GM23338 (cell line): ENCODE data around the gene DET1. TPM values are rescaled to one million over a fixed set of nuclear protein-coding genes. Genes with fewer than 3 reads are reported as not detected.

Experiments used
- ATAC-seq: fragments of 200-7000 bp; cut with Tn5 transposase; 3 replicates; pipeline ENCODE4 v1.9.1; 2020
- DNase-seq: peaks from one replicate; pipeline ENCODE4 v3.0.0-alpha.2; 2015; ENCODE audit warnings: low spot score
- H2AFZ ChIP-seq: fragments of 200-600 bp; sonication (generic); 2 replicates; pipeline ENCODE4 v1.8.0; 2016; ENCODE audit warnings: antibody characterized with exemption, mild to moderate bottlenecking, moderate library complexity
- H3F3A ChIP-seq: fragments of 200-600 bp; sonication (generic); replicated peaks from 2 replicates; pipeline ENCODE4 v1.8.0; 2017; ENCODE audit warnings: antibody characterized with exemption, mixed run types, low read depth
- H3K27ac ChIP-seq: fragments of 200-600 bp; sonication (generic); 2 replicates; pipeline ENCODE4 v1.6.1; 2016; ENCODE audit warnings: low read depth
- H3K27me3 ChIP-seq: fragments of 200-600 bp; sonication (generic); 2 replicates; pipeline ENCODE4 v1.8.0; 2016; ENCODE audit warnings: mild to moderate bottlenecking, mixed run types, moderate library complexity; ENCODE audit not compliant: insufficient read depth
- H3K36me3 ChIP-seq: fragments of 200-600 bp; sonication (generic); 2 replicates; pipeline ENCODE4 v1.8.0; 2016; ENCODE audit warnings: mild to moderate bottlenecking; ENCODE audit not compliant: insufficient read depth
- H3K4me1 ChIP-seq: fragments of 200-600 bp; sonication (generic); 2 replicates; pipeline ENCODE4 v1.8.0; 2016; ENCODE audit warnings: mild to moderate bottlenecking, moderate library complexity; ENCODE audit not compliant: insufficient read depth
- H3K4me2 ChIP-seq: fragments of 200-600 bp; sonication (generic); 2 replicates; pipeline ENCODE4 v1.7.1; 2017; ENCODE audit warnings: mixed run types
- H3K4me3 ChIP-seq: fragments of 200-600 bp; sonication (generic); 2 replicates; pipeline ENCODE4 v1.6.1; 2016; ENCODE audit warnings: mixed run types
- H3K79me2 ChIP-seq: fragments of 200-600 bp; sonication (generic); replicated peaks from 2 replicates; pipeline ENCODE4 v1.8.0; 2017; ENCODE audit warnings: mild to moderate bottlenecking; ENCODE audit not compliant: insufficient read depth
- H3K9me2 ChIP-seq: fragments of 200-600 bp; sonication (generic); 2 replicates; pipeline ENCODE4 v1.8.0; 2017; ENCODE audit not compliant: insufficient read depth
- H4K20me1 ChIP-seq: fragments of 200-600 bp; sonication (generic); replicated peaks from 2 replicates; pipeline ENCODE4 v1.8.0; 2017; ENCODE audit warnings: mild to moderate bottlenecking; ENCODE audit not compliant: insufficient read depth
- H3K27ac Mint-ChIP-seq: 2 replicates; pipeline ENCODE4 v1.8.0; 2020; ENCODE audit warnings: inconsistent platforms, mild to moderate bottlenecking, moderate library complexity, mixed read lengths
- H3K27me3 Mint-ChIP-seq: 3 replicates; pipeline ENCODE4 v1.8.0; 2022; ENCODE audit warnings: low read depth, mild to moderate bottlenecking, moderate library complexity, mixed read lengths, inconsistent platforms; ENCODE audit not compliant: insufficient read depth, poor library complexity
- H3K36me3 Mint-ChIP-seq: 3 replicates; pipeline ENCODE4 v1.8.0; 2021; ENCODE audit warnings: low read depth, mild to moderate bottlenecking, inconsistent platforms, moderate library complexity, mixed read lengths
- H3K4me1 Mint-ChIP-seq: 3 replicates; pipeline ENCODE4 v1.8.0; 2020; ENCODE audit warnings: mild to moderate bottlenecking, inconsistent platforms, mixed read lengths
- H3K4me3 Mint-ChIP-seq: 3 replicates; pipeline ENCODE4 v1.8.0; 2021; ENCODE audit warnings: moderate library complexity, mild to moderate bottlenecking, inconsistent platforms, mixed read lengths
- H3K9me3 Mint-ChIP-seq: 3 replicates; pipeline ENCODE4 v1.8.0; 2020; ENCODE audit warnings: moderate library complexity, mild to moderate bottlenecking, inconsistent platforms, mixed read lengths
- CREB1 ChIP-seq: fragments of 250-450 bp; sonication (Bioruptor Pico); IDR thresholded peaks from 2 replicates; pipeline ENCODE4 v1.5.0; 2020; ENCODE audit warnings: low read depth, mild to moderate bottlenecking, moderate library complexity
- EZH2 ChIP-seq: fragments of 200-600 bp; sonication (generic); IDR thresholded peaks from one replicate; pipeline ENCODE4 v1.8.0; 2017; ENCODE audit warnings: antibody characterized with exemption, mild to moderate bottlenecking, low read depth; ENCODE audit not compliant: unreplicated experiment
- JUNB ChIP-seq: IDR thresholded peaks from one replicate; pipeline ENCODE4 v1.6.1; 2016; ENCODE audit warnings: antibody characterized with exemption; ENCODE audit not compliant: unreplicated experiment
- NANOG ChIP-seq: IDR thresholded peaks from 2 replicates; pipeline ENCODE4 v1.6.1; 2016; ENCODE audit warnings: antibody characterized with exemption, borderline replicate concordance
- POLR2AphosphoS5 ChIP-seq: IDR thresholded peaks from 2 replicates; pipeline ENCODE4 v1.6.1; 2016; ENCODE audit warnings: antibody characterized with exemption, low read depth
- STAT1 ChIP-seq: IDR thresholded peaks from one replicate; pipeline ENCODE4 v1.6.1; 2016; ENCODE audit warnings: antibody characterized with exemption; ENCODE audit not compliant: unreplicated experiment
- ZNF114 ChIP-seq: fragments of 250-450 bp; sonication (Bioruptor Pico); IDR thresholded peaks from 2 replicates; pipeline ENCODE4 v1.5.0; 2020; ENCODE audit warnings: mild to moderate bottlenecking, moderate library complexity
- polyA plus RNA-seq: library from polyadenylated mRNA; unstranded; fragments of >200 nt; fragmentation: Nextera tagmentation; extraction: Ambion mirVana; gene quantifications from 2 replicates; pipeline ENCODE4 v1.2.1, GENCODE V29; 2016
- total RNA-seq: library from RNA; depleted of rRNA; stranded (reverse); fragments of >200 nt; shearing (Covaris generic); gene quantifications from 2 replicates; pipeline ENCODE4 v1.2.3, GENCODE V29; 2014
- TF ChIP-seq, protein P1 (sequence below), 2 experiments: fragments of 200-600 bp in 1 of 2; sonication (generic) in 1 of 2; conservative IDR thresholded peaks; 2 replicates each; pipeline versions ENCODE4 v1.5.1 to v1.6.1; 2016 to 2017; ENCODE audit warnings: antibody characterized with exemption in 2 of 2, low read depth in 2 of 2, mild to moderate bottlenecking in 2 of 2, moderate library complexity in 1 of 2
- TF ChIP-seq, protein P2 (sequence below): fragments of 250-450 bp; sonication (Bioruptor Pico); IDR thresholded peaks from 2 replicates; pipeline ENCODE4 v1.5.0; 2020; ENCODE audit warnings: mild to moderate bottlenecking, moderate library complexity
- TF ChIP-seq, protein P3 (sequence below): IDR thresholded peaks from one replicate; pipeline ENCODE4 v1.6.1; 2018; ENCODE audit warnings: antibody characterized with exemption; ENCODE audit not compliant: unreplicated experiment
- TF ChIP-seq, protein P4 (sequence below): IDR thresholded peaks from 2 replicates; pipeline ENCODE4 v1.6.1; 2016; ENCODE audit warnings: antibody characterized with exemption

DET1 gene
- total and polyA plus RNA-seq, 2 experiments from 2014 or later = 4.2 to 8.6 TPM

DNA sequence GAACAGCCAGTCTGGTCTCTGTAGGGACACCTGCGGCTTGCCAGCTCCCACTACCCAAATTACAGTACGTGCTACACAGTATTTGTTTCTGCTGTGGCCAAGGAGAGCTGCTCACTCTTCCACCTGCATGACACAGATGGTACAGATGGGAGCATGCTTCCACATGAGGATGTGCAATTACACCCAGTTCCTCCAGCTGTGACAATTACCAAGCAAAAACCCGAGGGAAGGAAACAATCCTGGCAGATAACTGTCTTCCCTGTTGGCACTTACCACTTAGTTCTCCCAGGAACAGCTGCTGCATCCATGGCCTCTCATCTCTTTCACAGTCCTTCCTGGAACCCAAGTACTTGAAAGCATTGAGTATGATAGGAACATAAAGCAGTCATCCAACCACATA, 34.4 kb downstream of the DET1 start:
- Histone ChIP-seq H3F3A (no peaks in the 10 kb centered on the region), H3K79me2 (no peaks in the 10 kb centered on the region), H3K4me2 (no peak overlapping the region), H3K4me3 (no peak overlapping the region), H3K27me3 (no peaks in the 10 kb centered on the region), H2AFZ (no peak overlapping the region), H3K36me3 (no peaks in the 10 kb centered on the region), H3K27ac (no peak overlapping the region), H3K9me2 (0 out of 2 replicates have a peak, but pooled peaks cover 3% of the 10 kb centered on the region), H4K20me1 (no peaks in the 10 kb centered on the region), H3K4me1 (no peaks in the 10 kb centered on the region)
- no peaks in the 10 kb centered on the region for H3K4me1 Mint-ChIP-seq
- no peak for ATAC-seq
- no peaks in the 10 kb centered on the region for H3K27me3 Mint-ChIP-seq
- H3K4me3 Mint-ChIP-seq = no peak overlapping the region
- TF ChIP-seq JUNB (no peak), NANOG (no peak), ZNF114 (CRISPR knock-in tag) (no peak), POLR2AphosphoS5 (no peak), STAT1 (no peak), EZH2 (no peak), CREB1 (no peak)
- TF ChIP-seq, protein P1, sequence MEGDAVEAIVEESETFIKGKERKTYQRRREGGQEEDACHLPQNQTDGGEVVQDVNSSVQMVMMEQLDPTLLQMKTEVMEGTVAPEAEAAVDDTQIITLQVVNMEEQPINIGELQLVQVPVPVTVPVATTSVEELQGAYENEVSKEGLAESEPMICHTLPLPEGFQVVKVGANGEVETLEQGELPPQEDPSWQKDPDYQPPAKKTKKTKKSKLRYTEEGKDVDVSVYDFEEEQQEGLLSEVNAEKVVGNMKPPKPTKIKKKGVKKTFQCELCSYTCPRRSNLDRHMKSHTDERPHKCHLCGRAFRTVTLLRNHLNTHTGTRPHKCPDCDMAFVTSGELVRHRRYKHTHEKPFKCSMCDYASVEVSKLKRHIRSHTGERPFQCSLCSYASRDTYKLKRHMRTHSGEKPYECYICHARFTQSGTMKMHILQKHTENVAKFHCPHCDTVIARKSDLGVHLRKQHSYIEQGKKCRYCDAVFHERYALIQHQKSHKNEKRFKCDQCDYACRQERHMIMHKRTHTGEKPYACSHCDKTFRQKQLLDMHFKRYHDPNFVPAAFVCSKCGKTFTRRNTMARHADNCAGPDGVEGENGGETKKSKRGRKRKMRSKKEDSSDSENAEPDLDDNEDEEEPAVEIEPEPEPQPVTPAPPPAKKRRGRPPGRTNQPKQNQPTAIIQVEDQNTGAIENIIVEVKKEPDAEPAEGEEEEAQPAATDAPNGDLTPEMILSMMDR (conservative IDR thresholded peaks at IDR 0.05; ENCODE audit: low read depth in 2 of 2) = no peak
- TF ChIP-seq, protein P2, sequence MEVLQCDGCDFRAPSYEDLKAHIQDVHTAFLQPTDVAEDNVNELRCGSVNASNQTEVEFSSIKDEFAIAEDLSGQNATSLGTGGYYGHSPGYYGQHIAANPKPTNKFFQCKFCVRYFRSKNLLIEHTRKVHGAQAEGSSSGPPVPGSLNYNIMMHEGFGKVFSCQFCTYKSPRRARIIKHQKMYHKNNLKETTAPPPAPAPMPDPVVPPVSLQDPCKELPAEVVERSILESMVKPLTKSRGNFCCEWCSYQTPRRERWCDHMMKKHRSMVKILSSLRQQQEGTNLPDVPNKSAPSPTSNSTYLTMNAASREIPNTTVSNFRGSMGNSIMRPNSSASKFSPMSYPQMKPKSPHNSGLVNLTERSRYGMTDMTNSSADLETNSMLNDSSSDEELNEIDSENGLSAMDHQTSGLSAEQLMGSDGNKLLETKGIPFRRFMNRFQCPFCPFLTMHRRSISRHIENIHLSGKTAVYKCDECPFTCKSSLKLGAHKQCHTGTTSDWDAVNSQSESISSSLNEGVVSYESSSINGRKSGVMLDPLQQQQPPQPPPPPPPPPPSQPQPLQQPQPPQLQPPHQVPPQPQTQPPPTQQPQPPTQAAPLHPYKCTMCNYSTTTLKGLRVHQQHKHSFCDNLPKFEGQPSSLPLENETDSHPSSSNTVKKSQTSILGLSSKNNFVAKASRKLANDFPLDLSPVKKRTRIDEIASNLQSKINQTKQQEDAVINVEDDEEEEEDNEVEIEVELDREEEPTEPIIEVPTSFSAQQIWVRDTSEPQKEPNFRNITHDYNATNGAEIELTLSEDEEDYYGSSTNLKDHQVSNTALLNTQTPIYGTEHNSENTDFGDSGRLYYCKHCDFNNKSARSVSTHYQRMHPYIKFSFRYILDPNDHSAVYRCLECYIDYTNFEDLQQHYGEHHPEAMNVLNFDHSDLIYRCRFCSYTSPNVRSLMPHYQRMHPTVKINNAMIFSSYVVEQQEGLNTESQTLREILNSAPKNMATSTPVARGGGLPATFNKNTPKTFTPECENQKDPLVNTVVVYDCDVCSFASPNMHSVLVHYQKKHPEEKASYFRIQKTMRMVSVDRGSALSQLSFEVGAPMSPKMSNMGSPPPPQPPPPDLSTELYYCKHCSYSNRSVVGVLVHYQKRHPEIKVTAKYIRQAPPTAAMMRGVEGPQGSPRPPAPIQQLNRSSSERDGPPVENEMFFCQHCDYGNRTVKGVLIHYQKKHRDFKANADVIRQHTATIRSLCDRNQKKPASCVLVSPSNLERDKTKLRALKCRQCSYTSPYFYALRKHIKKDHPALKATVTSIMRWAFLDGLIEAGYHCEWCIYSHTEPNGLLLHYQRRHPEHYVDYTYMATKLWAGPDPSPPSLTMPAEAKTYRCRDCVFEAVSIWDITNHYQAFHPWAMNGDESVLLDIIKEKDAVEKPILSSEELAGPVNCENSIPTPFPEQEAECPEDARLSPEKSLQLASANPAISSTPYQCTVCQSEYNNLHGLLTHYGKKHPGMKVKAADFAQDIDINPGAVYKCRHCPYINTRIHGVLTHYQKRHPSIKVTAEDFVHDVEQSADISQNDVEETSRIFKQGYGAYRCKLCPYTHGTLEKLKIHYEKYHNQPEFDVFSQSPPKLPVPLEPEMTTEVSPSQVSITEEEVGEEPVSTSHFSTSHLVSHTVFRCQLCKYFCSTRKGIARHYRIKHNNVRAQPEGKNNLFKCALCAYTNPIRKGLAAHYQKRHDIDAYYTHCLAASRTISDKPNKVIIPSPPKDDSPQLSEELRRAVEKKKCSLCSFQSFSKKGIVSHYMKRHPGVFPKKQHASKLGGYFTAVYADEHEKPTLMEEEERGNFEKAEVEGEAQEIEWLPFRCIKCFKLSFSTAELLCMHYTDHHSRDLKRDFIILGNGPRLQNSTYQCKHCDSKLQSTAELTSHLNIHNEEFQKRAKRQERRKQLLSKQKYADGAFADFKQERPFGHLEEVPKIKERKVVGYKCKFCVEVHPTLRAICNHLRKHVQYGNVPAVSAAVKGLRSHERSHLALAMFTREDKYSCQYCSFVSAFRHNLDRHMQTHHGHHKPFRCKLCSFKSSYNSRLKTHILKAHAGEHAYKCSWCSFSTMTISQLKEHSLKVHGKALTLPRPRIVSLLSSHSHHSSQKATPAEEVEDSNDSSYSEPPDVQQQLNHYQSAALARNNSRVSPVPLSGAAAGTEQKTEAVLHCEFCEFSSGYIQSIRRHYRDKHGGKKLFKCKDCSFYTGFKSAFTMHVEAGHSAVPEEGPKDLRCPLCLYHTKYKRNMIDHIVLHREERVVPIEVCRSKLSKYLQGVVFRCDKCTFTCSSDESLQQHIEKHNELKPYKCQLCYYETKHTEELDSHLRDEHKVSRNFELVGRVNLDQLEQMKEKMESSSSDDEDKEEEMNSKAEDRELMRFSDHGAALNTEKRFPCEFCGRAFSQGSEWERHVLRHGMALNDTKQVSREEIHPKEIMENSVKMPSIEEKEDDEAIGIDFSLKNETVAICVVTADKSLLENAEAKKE = no peak
- TF ChIP-seq, protein P3, sequence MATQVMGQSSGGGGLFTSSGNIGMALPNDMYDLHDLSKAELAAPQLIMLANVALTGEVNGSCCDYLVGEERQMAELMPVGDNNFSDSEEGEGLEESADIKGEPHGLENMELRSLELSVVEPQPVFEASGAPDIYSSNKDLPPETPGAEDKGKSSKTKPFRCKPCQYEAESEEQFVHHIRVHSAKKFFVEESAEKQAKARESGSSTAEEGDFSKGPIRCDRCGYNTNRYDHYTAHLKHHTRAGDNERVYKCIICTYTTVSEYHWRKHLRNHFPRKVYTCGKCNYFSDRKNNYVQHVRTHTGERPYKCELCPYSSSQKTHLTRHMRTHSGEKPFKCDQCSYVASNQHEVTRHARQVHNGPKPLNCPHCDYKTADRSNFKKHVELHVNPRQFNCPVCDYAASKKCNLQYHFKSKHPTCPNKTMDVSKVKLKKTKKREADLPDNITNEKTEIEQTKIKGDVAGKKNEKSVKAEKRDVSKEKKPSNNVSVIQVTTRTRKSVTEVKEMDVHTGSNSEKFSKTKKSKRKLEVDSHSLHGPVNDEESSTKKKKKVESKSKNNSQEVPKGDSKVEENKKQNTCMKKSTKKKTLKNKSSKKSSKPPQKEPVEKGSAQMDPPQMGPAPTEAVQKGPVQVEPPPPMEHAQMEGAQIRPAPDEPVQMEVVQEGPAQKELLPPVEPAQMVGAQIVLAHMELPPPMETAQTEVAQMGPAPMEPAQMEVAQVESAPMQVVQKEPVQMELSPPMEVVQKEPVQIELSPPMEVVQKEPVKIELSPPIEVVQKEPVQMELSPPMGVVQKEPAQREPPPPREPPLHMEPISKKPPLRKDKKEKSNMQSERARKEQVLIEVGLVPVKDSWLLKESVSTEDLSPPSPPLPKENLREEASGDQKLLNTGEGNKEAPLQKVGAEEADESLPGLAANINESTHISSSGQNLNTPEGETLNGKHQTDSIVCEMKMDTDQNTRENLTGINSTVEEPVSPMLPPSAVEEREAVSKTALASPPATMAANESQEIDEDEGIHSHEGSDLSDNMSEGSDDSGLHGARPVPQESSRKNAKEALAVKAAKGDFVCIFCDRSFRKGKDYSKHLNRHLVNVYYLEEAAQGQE = no peak
- TF ChIP-seq, protein P4, sequence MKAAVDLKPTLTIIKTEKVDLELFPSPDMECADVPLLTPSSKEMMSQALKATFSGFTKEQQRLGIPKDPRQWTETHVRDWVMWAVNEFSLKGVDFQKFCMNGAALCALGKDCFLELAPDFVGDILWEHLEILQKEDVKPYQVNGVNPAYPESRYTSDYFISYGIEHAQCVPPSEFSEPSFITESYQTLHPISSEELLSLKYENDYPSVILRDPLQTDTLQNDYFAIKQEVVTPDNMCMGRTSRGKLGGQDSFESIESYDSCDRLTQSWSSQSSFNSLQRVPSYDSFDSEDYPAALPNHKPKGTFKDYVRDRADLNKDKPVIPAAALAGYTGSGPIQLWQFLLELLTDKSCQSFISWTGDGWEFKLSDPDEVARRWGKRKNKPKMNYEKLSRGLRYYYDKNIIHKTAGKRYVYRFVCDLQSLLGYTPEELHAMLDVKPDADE = no peak
- H3K36me3 Mint-ChIP-seq = peaks cover 16% of the 10 kb centered on the region; the same call in 1 of the 3 replicates
- no peak for DNase-seq
- no peaks in the 10 kb centered on the region for H3K9me3 Mint-ChIP-seq
- no peak overlapping the region for H3K27ac Mint-ChIP-seq
